GM19328 (cell line): ENCODE results near the gene WDR37.
"Not testable (repeated sequence)": the region's sequence is repeated elsewhere in the genome, so short reads cannot be mapped to it uniquely, and the experiment has no call there.

ENCODE experiments used
- ATAC-seq: cut with Tn5 transposase; IDR thresholded peaks from one replicate; pipeline ENCODE4 v1.9.1; 2021; ENCODE audit warnings: mild to moderate bottlenecking, moderate library complexity; ENCODE audit not compliant: unreplicated experiment

Gene WDR37, protein sequence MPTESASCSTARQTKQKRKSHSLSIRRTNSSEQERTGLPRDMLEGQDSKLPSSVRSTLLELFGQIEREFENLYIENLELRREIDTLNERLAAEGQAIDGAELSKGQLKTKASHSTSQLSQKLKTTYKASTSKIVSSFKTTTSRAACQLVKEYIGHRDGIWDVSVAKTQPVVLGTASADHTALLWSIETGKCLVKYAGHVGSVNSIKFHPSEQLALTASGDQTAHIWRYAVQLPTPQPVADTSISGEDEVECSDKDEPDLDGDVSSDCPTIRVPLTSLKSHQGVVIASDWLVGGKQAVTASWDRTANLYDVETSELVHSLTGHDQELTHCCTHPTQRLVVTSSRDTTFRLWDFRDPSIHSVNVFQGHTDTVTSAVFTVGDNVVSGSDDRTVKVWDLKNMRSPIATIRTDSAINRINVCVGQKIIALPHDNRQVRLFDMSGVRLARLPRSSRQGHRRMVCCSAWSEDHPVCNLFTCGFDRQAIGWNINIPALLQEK

DNA sequence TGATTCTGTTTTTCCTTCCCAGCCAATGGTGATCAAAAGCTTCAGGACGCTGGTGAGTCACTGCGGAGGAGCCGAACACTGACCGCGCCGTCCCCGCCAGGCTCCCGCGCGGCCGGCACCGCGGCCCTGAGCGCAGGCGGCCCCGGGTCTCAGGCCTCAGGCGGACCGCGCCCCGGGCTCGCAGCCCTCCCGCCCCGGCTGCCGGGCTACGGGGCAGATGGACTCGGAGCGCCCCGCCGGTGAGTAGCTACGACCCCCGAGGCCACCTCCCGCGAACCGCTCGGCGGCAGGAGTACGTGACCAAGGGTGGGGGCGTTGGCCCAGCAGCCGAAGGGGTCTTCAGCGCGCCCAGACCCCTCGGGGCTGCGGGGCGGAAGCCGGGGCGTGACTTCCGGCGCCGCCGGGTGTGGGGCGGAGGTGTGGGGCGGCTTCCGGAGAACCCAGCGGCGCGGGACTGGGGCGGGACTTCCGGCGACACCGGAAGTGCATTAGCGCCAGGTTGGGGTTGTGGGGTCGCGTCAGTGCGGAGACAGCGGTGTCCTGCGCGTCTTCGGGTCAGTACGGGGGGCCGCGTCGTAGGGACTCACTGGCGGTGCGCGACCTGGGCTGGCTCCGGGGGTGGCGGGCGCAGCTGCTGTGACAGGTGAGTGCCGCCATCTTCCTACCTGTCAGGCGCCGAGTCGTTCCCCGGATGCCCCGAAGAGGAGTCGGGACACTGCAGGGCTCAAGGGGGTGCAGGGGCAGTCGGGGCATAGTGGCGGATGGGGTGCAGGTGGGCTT is at the start of gene WDR37:
Gene WDR37, plus strand, starts transcription at position 60 of the 780 bp plus-strand sequence. CDS start 15,771 bp downstream, outside the sequence.
- peak; percentile 91 for ATAC-seq

GRCh38 chr10:1006573-1006972 is 49.6 kb upstream of the WDR37 start:
- no peak for ATAC-seq

DNA sequence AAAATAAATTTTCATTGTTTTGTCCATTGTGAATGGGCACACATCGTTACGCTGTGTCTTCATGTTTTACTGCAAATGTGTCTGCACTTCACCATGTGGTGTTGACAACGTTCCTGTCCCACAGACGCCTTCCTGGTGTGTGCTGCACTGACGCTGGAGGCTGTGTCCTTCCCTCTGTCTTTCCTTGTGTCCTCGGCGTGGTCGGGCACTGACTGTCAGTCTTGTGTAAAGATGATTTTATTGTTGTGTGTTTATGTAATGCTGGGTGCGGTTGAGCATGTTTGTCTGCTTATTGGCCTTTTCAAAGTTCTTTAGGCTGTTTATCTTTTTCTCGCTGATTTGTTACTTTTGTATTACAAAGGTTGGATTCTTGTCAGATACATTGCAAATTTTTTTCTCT is 48.6 kb upstream of the WDR37 start:
- no peak for ATAC-seq

DNA sequence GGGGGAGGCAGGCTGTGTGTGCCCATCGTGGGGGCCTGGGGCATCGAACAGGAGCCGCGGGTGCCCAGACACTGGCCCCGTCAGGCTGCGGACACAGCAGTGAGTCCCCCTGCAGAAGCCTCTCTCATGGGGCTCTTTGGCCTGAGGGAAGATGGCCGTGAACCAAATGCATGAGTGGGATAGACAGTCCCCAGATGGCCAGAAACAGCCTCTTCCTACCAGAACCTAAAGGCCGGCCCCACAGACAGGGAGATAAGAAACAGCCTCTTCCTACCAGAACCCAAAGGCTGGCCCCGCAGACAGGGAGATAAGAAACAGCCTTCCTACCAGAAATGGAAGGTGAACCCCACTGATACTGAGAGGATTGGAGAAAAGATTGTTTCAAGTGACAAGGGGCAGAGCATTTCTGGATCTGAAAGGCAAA is 47.1 kb upstream of the WDR37 start:
- no peak for ATAC-seq

GRCh38 chr10:1009947-1010346 is 46.2 kb upstream of the WDR37 start:
- ATAC-seq: not testable (repeated sequence)

GRCh38 chr10:1010703-1011102 is 45.5 kb upstream of the WDR37 start:
- no peak for ATAC-seq

DNA sequence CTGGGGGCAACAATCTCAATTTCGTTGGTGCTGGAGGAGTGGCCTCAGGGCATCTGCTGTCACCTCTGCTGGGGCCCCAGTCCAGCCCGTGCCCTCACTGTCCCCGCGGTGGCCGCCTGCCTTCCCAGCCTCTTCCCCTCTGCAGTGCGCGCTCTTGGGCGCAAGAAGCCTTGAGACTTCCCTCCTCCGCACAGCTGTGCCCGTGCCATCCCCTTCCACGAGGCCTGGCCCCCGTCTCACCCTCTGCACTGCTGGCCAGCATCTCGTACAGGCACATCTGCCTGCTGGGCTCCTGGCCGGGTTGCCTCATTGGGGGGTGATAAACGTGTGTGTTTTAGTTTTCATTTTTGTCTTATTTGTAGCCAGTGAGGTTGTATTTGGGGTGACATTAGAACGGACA is 44.5 kb upstream of the WDR37 start:
- no peak for ATAC-seq

- no peak for ATAC-seq
Measured at GRCh38 chr10:1015688-1016087, 40.5 kb upstream of the WDR37 start.

- ATAC-seq: no peak
Measured at GRCh38 chr10:1019362-1019761, 36.8 kb upstream of the WDR37 start.

DNA sequence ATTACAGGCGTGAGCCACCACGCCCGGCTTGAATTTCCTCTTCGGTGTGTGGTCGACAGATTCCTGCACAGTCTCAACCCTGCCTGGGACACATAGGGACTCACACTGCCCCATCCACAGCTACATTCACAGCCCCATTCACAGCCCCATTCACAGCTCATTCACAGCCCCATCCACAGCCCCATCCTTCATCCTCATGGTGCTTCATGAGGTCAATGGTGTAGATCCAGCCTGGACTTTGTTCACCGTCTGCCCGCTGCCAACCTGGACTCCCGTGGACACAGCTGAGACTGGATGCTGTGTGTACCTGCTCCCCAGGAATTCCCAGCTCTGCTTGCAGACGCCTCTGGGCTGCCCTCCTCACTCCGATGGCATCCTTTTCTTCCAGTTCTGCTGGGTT is 35.7 kb upstream of the WDR37 start:
- ATAC-seq: no peak

DNA sequence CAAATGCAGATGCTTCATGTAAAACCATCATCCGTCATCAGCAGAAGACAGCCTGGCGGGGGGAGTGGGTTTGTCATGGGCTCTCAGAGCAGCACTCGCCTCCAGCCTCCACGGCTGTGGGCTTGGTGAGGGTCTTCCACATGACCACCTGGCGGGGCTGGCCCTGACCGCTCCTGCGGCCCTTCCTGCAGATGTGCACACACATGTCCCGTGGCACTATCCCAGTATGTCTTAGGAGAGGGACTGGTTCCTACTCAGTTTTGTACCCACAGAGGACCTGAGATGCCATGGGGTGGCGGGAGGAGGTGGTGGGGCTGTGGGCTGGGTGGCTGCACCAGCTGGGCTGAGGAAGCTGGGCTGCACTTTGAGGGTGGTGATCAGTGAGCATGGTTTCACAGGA is 35.2 kb upstream of the WDR37 start:
- no peak for ATAC-seq

DNA sequence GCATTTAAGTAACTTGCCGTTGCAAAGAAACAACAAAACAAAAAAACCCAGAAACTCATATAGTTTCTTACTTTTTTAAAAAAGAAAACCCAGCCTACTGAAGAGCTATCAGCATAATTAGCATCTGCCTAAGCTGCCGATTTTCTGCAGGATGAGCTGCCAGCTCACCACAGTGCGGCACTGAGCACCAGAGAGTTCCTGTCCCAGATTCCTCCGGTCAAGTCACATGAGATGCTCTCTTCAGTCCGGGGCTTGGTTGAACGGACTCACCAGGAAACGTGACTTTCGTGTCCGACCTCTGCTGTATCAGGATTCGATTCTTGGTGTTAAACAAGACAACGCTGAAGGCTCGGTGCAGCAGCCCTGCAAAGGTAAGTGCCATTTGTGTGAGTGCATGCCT is 33.8 kb upstream of the WDR37 start:
- ATAC-seq: no peak

DNA sequence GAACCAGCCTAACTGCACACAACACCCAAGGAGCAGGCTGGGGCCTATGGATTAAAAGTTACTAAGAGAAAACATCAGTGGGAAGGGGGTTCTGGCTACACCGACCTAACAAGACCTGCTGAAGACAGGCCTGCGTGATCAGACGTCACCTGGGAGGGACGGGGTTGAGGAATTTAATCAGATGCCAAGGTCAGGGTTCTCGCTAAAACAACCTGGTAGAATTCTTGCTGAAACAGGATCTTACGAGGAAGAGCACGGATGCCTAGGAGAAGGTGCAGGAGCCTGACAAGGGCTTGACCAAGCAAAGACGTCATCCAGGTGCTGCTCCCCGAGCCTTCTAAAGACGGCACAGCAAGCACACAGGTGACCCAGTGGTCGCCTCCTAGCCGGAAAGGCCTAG is 32.1 kb upstream of the WDR37 start:
- ATAC-seq: no peak

DNA sequence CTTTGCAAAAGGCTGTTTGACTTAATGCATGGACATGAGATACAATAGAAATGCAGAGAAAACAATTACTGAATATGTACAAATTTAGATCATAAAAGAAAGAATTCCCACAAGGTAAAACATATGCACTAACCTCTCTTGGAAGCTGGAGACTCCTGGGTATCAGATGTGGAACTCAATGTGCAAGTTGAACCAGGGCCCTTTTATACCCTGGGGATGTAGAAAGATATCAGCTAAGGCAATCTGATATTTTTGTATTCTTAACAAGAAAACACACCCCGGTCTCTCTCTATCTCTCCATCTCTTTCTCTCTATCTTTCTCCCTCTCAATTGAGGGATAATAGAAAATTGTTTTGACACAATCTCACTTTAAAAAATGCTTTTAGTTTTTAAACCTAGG is 30.5 kb upstream of the WDR37 start, which contains the start of gene IDI2:
Gene IDI2, minus strand, starts transcription at position 177 of the 400 bp plus-strand sequence. CDS start 1,136 bp downstream, outside the sequence.
- no peak for ATAC-seq

DNA sequence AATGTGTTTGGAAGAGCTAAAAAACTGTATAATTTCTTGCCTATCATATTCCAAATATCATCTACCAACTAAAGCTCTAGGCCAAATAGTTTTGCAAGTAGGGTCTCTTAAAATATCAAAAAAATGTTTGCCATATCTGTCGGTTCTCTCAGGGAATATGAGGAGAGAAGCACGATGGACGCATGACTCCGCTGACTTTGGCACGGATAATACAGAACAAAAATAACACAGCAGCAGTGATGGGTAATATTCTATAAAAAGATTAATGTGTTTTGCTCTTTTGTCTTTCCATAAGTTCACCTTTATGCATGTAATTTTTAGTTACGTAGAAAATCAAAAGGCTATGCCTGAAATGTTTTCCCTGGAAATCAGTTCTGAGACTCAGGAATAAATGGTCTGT is 29.6 kb upstream of the WDR37 start:
- no peak for ATAC-seq

- no peak for ATAC-seq
Measured at GRCh38 chr10:1029838-1030237, 26.3 kb upstream of the WDR37 start.

DNA sequence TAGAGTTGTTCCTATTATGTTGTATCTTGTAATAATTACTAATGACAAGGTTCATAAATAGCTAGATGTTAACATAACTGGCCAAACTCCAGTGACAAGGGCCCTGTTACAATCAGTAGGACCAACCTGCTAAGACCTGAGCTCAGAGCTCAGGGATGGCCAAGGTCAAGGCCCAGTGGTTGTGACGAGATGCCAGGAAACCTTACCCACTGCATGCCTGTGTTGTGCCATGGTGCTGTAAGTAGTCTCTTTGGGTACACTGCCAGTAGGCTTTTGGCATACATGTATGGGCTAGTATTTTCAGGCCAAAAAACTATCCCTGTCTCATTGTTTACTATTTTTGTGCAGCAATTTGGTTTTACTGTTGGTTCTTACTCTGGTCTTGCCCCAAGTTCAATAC is 22.6 kb upstream of the WDR37 start:
- ATAC-seq: no peak

DNA sequence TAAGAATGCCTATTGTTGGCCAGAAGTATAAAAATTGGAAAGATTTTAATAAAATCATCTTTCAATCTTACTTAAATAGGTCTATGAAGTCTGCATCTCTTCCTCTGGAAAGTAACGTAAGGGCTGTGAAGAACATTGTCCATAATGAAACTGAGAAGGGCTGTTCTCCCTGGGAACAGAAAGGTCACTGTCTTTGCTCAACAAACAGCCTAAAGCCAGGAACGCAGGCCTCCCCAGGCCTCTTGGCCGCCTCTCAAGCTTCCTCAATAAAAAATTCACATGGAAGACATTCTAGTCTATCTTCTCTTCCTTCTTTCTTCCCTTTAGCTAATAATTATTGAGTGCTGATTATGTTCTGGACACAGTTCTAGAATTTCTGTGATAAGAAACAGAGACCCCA is 21.4 kb upstream of the WDR37 start:
- no peak for ATAC-seq

GRCh38 chr10:1035201-1035600 is 21.0 kb upstream of the WDR37 start:
- ATAC-seq: no peak

DNA sequence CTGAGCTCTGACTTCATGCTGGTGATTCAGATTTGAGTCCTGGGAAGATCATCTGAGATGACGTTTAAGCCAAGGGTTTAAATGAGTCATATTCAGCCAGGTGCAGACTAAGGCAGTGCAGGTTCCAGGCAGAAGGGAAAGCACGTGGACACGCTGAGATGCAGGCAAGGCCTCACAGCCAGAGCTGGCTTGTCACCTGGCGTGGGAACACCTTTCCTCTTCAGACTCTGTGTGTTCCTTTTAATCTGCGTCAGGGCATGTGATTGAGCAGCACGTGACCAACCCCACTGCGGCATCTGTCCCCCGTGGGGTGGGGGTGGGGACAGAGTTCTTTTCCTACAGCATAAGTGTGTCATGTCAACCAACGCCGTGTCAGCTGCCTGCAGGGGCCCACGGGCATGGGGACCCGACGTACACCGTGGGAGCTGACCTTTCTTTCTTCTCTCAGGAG is 19.8 kb upstream of the WDR37 start:
- ATAC-seq: peak; percentile 72

- no peak for ATAC-seq
Measured at GRCh38 chr10:1037098-1037497, 19.1 kb upstream of the WDR37 start.

- not testable (repeated sequence) for ATAC-seq
Measured at GRCh38 chr10:1038769-1039168, 17.4 kb upstream of the WDR37 start.
